ENCODE data around the gene BLMH. TPM values are rescaled to one million over a fixed set of nuclear protein-coding genes. Genes with fewer than 3 reads are reported as not detected.

BLMH gene
- total and polyA plus RNA-seq, 9 donors, result 30.9 to 55.1 (median 42.9) TPM

GRCh38 chr17:30240177-30240576 lies 51.6 kb downstream of the BLMH start:
- Histone ChIP-seq H3K27ac (ENCODE audit: low read length) (no peak overlapping the region), H3K9me3 (replicated peaks; ENCODE audit: control insufficient read depth, low read depth, low read length) (no peaks in the 10 kb centered on the region), H3K36me3 (ENCODE audit: control insufficient read depth, insufficient read depth, low read length) (no peaks in the 10 kb centered on the region), H3K4me1 (ENCODE audit: control insufficient read depth, insufficient read depth, low read length) (peaks cover 27% of the 10 kb centered on the region), H3K27me3 (ENCODE audit: control insufficient read depth, insufficient read depth, low read length) (peaks cover 52% of the 10 kb centered on the region), H3K4me3 (ENCODE audit: low read length) (no peak overlapping the region)
- no peak for DNase-seq
- 81% methylated on average over 5 of the region's 8 CpGs for WGBS (ENCODE audit: insufficient coverage)

- no peak overlapping the region for H3K27ac ChIP-seq (ENCODE audit: low read length)
- no peaks in the 10 kb centered on the region for H3K36me3 ChIP-seq (ENCODE audit: control insufficient read depth, insufficient read depth, low read length)
- no peak for DNase-seq
- peaks cover 31% of the 10 kb centered on the region for H3K4me1 ChIP-seq (ENCODE audit: control insufficient read depth, insufficient read depth, low read length)
- no peaks in the 10 kb centered on the region for H3K9me3 ChIP-seq (replicated peaks; ENCODE audit: control insufficient read depth, low read depth, low read length)
- WGBS (ENCODE audit: insufficient coverage), result 53% methylated on average over 5 of the region's 5 CpGs
- no peak overlapping the region for H3K4me3 ChIP-seq (ENCODE audit: low read length)
- H3K27me3 ChIP-seq (ENCODE audit: control insufficient read depth, insufficient read depth, low read length), result peaks cover 60% of the 10 kb centered on the region
These were observed 52.7 kb downstream of the BLMH start for GRCh38 chr17:30239089-30239462.

- no peak for DNase-seq
- Histone ChIP-seq H3K4me1 (ENCODE audit: control insufficient read depth, insufficient read depth, low read length) (peaks cover 31% of the 10 kb centered on the region), H3K9me3 (replicated peaks; ENCODE audit: control insufficient read depth, low read depth, low read length) (no peaks in the 10 kb centered on the region), H3K36me3 (ENCODE audit: control insufficient read depth, insufficient read depth, low read length) (no peaks in the 10 kb centered on the region), H3K27ac (ENCODE audit: low read length) (no peak overlapping the region), H3K27me3 (ENCODE audit: control insufficient read depth, insufficient read depth, low read length) (peaks cover 64% of the 10 kb centered on the region), H3K4me3 (ENCODE audit: low read length) (no peak overlapping the region)
- 16% methylated on average over 25 of the region's 27 CpGs for WGBS (ENCODE audit: insufficient coverage)
These were observed 53.2 kb downstream of the BLMH start for GRCh38 chr17:30238387-30239088.

GRCh38 chr17:30238003-30238344 lies 53.8 kb downstream of the BLMH start:
- 3% methylated on average over 7 of the region's 7 CpGs for WGBS (ENCODE audit: insufficient coverage)
- no peak overlapping the region for H3K4me3 ChIP-seq (ENCODE audit: low read length)
- DNase-seq, result no peak
- H3K27me3 ChIP-seq (ENCODE audit: control insufficient read depth, insufficient read depth, low read length), result peaks cover 70% of the 10 kb centered on the region
- H3K9me3 ChIP-seq (replicated peaks; ENCODE audit: control insufficient read depth, low read depth, low read length), result no peaks in the 10 kb centered on the region
- no peaks in the 10 kb centered on the region for H3K36me3 ChIP-seq (ENCODE audit: control insufficient read depth, insufficient read depth, low read length)
- H3K27ac ChIP-seq (ENCODE audit: low read length), result no peak overlapping the region
- H3K4me1 ChIP-seq (ENCODE audit: control insufficient read depth, insufficient read depth, low read length), result peaks cover 31% of the 10 kb centered on the region

GRCh38 chr17:30237296-30238002 lies 54.3 kb downstream of the BLMH start:
- DNase-seq, result peak; percentile 8

GRCh38 chr17:30236766-30237165 lies 55.0 kb downstream of the BLMH start:
- no peak overlapping the region for H3K27ac ChIP-seq (ENCODE audit: low read length)
- 0% methylated on average over 7 of the region's 20 CpGs for WGBS (ENCODE audit: insufficient coverage)
- no peaks in the 10 kb centered on the region for H3K36me3 ChIP-seq (ENCODE audit: control insufficient read depth, insufficient read depth, low read length)
- peaks cover 31% of the 10 kb centered on the region for H3K4me1 ChIP-seq (ENCODE audit: control insufficient read depth, insufficient read depth, low read length)
- H3K4me3 ChIP-seq (ENCODE audit: low read length), result no peak overlapping the region
- H3K27me3 ChIP-seq (ENCODE audit: control insufficient read depth, insufficient read depth, low read length), result peaks cover 82% of the 10 kb centered on the region
- no peaks in the 10 kb centered on the region for H3K9me3 ChIP-seq (replicated peaks; ENCODE audit: control insufficient read depth, low read depth, low read length)
- peak; percentile 66 for DNase-seq

More at GRCh38 chr17:30237296-30238002, 54.3 kb downstream of the BLMH start:
- H3K36me3 ChIP-seq (ENCODE audit: control insufficient read depth, insufficient read depth, low read length), result no peaks in the 10 kb centered on the region
- H3K9me3 ChIP-seq (replicated peaks; ENCODE audit: control insufficient read depth, low read depth, low read length), result no peaks in the 10 kb centered on the region
- 13% methylated on average over 13 of the region's 21 CpGs for WGBS (ENCODE audit: insufficient coverage)
- peaks cover 75% of the 10 kb centered on the region for H3K27me3 ChIP-seq (ENCODE audit: control insufficient read depth, insufficient read depth, low read length)
- H3K4me1 ChIP-seq (ENCODE audit: control insufficient read depth, insufficient read depth, low read length), result peaks cover 31% of the 10 kb centered on the region
- H3K27ac ChIP-seq (ENCODE audit: low read length), result no peak overlapping the region
- H3K4me3 ChIP-seq (ENCODE audit: low read length), result no peak overlapping the region

- peak overlapping the region; percentile 38 for H3K4me3 ChIP-seq (ENCODE audit: low read length)
- WGBS (ENCODE audit: insufficient coverage), result 48% methylated on average over 7 of the region's 10 CpGs
- H3K36me3 ChIP-seq (ENCODE audit: control insufficient read depth, insufficient read depth, low read length), result no peaks in the 10 kb centered on the region
- H3K9me3 ChIP-seq (replicated peaks; ENCODE audit: control insufficient read depth, low read depth, low read length), result no peaks in the 10 kb centered on the region
- no peak for DNase-seq
- H3K4me1 ChIP-seq (ENCODE audit: control insufficient read depth, insufficient read depth, low read length), result peaks cover 31% of the 10 kb centered on the region
- peaks cover 84% of the 10 kb centered on the region for H3K27me3 ChIP-seq (ENCODE audit: control insufficient read depth, insufficient read depth, low read length)
- H3K27ac ChIP-seq (ENCODE audit: low read length), result no peak overlapping the region
These were observed 55.5 kb downstream of the BLMH start for GRCh38 chr17:30236297-30236624.

- Histone ChIP-seq H3K4me3 (ENCODE audit: low read length) (peak within 1 kb of the TSS; percentile 38), H3K36me3 (ENCODE audit: control insufficient read depth, insufficient read depth, low read length) (no peaks in the 10 kb centered on the region), H3K4me1 (ENCODE audit: control insufficient read depth, insufficient read depth, low read length) (peaks cover 31% of the 10 kb centered on the region), H3K27me3 (ENCODE audit: control insufficient read depth, insufficient read depth, low read length) (peaks cover 81% of the 10 kb centered on the region), H3K27ac (ENCODE audit: low read length) (no peak within 1 kb of the TSS), H3K9me3 (replicated peaks; ENCODE audit: control insufficient read depth, low read depth, low read length) (no peaks in the 10 kb centered on the region)
- WGBS (ENCODE audit: insufficient coverage), result under 1% methylated on average over 72 of the region's 82 CpGs
- peak; percentile 35 for DNase-seq
These were observed 56.1 kb downstream of the BLMH start, which contains the start of gene SLC6A4 for GRCh38 chr17:30235386-30236296. Gene SLC6A4, minus strand, starts transcription at chr17:30235697. Its CDS starts 13,739 bp downstream, at chr17:30221958.

- Histone ChIP-seq H3K9me3 (replicated peaks; ENCODE audit: control insufficient read depth, low read depth, low read length) (no peaks in the 10 kb centered on the region), H3K4me3 (ENCODE audit: low read length) (peak overlapping the region; percentile 38), H3K4me1 (ENCODE audit: control insufficient read depth, insufficient read depth, low read length) (peaks cover 31% of the 10 kb centered on the region), H3K27ac (ENCODE audit: low read length) (no peak overlapping the region), H3K27me3 (ENCODE audit: control insufficient read depth, insufficient read depth, low read length) (peaks cover 81% of the 10 kb centered on the region), H3K36me3 (ENCODE audit: control insufficient read depth, insufficient read depth, low read length) (no peaks in the 10 kb centered on the region)
- DNase-seq, result no peak
- WGBS (ENCODE audit: insufficient coverage), result 24% methylated on average over 12 of the region's 12 CpGs
These were observed 56.8 kb downstream of the BLMH start for GRCh38 chr17:30234964-30235363.

- Histone ChIP-seq H3K36me3 (ENCODE audit: control insufficient read depth, insufficient read depth, low read length) (no peaks in the 10 kb centered on the region), H3K9me3 (replicated peaks; ENCODE audit: control insufficient read depth, low read depth, low read length) (no peaks in the 10 kb centered on the region), H3K4me3 (ENCODE audit: low read length) (no peak overlapping the region), H3K27ac (ENCODE audit: low read length) (no peak overlapping the region), H3K27me3 (ENCODE audit: control insufficient read depth, insufficient read depth, low read length) (peaks cover 75% of the 10 kb centered on the region), H3K4me1 (ENCODE audit: control insufficient read depth, insufficient read depth, low read length) (peaks cover 31% of the 10 kb centered on the region)
- no peak for DNase-seq
- 89% methylated on average over 4 of the region's 6 CpGs for WGBS (ENCODE audit: insufficient coverage)
These were observed 57.4 kb downstream of the BLMH start for GRCh38 chr17:30234296-30234695.
